Measurements from ENCODE around the gene ITPRIPL2.
A peak's percentile ranks its signal among the peaks of the same experiment; 100 is the strongest.

The ITPRIPL2 gene

GRCh38 chr16:19113577-19114358 lies at the start of gene ITPRIPL2:
TSS of gene ITPRIPL2 (plus strand) at chr16:19113964. CDS start at chr16:19114462, 498 bp downstream.
- no peaks in the 10 kb centered on the region for H3K36me3 Mint-ChIP-seq (ENCODE audit: low read depth)
- H3K27me3 Mint-ChIP-seq = peaks cover 22% of the 10 kb centered on the region
- peak within 1 kb of the TSS; percentile 58 for H3K27ac Mint-ChIP-seq
- H3K9me3 Mint-ChIP-seq = no peaks in the 10 kb centered on the region
- peak within 1 kb of the TSS; percentile 71 for H3K4me3 Mint-ChIP-seq
- H3K4me1 Mint-ChIP-seq (ENCODE audit: low read depth) = peaks cover 39% of the 10 kb centered on the region

- Mint-ChIP-seq H3K9me3 (no peaks in the 10 kb centered on the region), H3K27me3 (no peaks in the 10 kb centered on the region), H3K27ac (peak overlapping the region; percentile 92), H3K36me3 (ENCODE audit: low read depth) (peaks cover 4% of the 10 kb centered on the region), H3K4me3 (peak overlapping the region; percentile 88), H3K4me1 (ENCODE audit: low read depth) (peaks cover 20% of the 10 kb centered on the region)
These were observed 46.8 kb upstream of the ITPRIPL2 start for GRCh38 chr16:19066988-19067348.

- Mint-ChIP-seq H3K36me3 (ENCODE audit: low read depth) (peaks cover 5% of the 10 kb centered on the region), H3K27ac (peak within 1 kb of the TSS; percentile 92), H3K9me3 (no peaks in the 10 kb centered on the region), H3K27me3 (no peaks in the 10 kb centered on the region), H3K4me1 (ENCODE audit: low read depth) (peaks cover 20% of the 10 kb centered on the region), H3K4me3 (peak within 1 kb of the TSS; percentile 88)
These were observed 46.2 kb upstream of the ITPRIPL2 start, which contains the start of gene COQ7 for GRCh38 chr16:19067349-19068236. TSS of gene COQ7 (plus strand) at chr16:19067614. CDS start at chr16:19067665, 51 bp downstream.

GRCh38 chr16:19068237-19068815 lies 45.4 kb upstream of the ITPRIPL2 start:
- Mint-ChIP-seq H3K27ac (peak overlapping the region; percentile 92), H3K4me1 (ENCODE audit: low read depth) (peaks cover 20% of the 10 kb centered on the region), H3K36me3 (ENCODE audit: low read depth) (peaks cover 7% of the 10 kb centered on the region), H3K9me3 (no peaks in the 10 kb centered on the region), H3K4me3 (peak overlapping the region; percentile 88), H3K27me3 (no peaks in the 10 kb centered on the region)

GRCh38 chr16:19071811-19072777 lies 41.7 kb upstream of the ITPRIPL2 start:
- Mint-ChIP-seq H3K27me3 (no peaks in the 10 kb centered on the region), H3K27ac (no peak overlapping the region), H3K36me3 (ENCODE audit: low read depth) (peaks cover 24% of the 10 kb centered on the region), H3K9me3 (no peaks in the 10 kb centered on the region), H3K4me1 (ENCODE audit: low read depth) (peaks cover 15% of the 10 kb centered on the region), H3K4me3 (no peak overlapping the region)

GRCh38 chr16:19073344-19073743 lies 40.4 kb upstream of the ITPRIPL2 start:
- Mint-ChIP-seq H3K4me1 (ENCODE audit: low read depth) (peaks cover 6% of the 10 kb centered on the region), H3K27me3 (no peaks in the 10 kb centered on the region), H3K36me3 (ENCODE audit: low read depth) (peaks cover 26% of the 10 kb centered on the region), H3K4me3 (no peak overlapping the region), H3K9me3 (no peaks in the 10 kb centered on the region), H3K27ac (no peak overlapping the region)

GRCh38 chr16:19073863-19074262 lies 39.9 kb upstream of the ITPRIPL2 start:
- H3K4me1 Mint-ChIP-seq (ENCODE audit: low read depth) = peaks cover 1% of the 10 kb centered on the region
- H3K27ac Mint-ChIP-seq = no peak overlapping the region
- no peaks in the 10 kb centered on the region for H3K9me3 Mint-ChIP-seq
- no peak overlapping the region for H3K4me3 Mint-ChIP-seq
- peaks cover 29% of the 10 kb centered on the region for H3K36me3 Mint-ChIP-seq (ENCODE audit: low read depth)
- H3K27me3 Mint-ChIP-seq = no peaks in the 10 kb centered on the region

- Mint-ChIP-seq H3K27me3 (no peaks in the 10 kb centered on the region), H3K4me3 (no peak overlapping the region), H3K36me3 (ENCODE audit: low read depth) (peaks cover 43% of the 10 kb centered on the region), H3K27ac (no peak overlapping the region), H3K4me1 (ENCODE audit: low read depth) (no peaks in the 10 kb centered on the region), H3K9me3 (no peaks in the 10 kb centered on the region)
These were observed 38.3 kb upstream of the ITPRIPL2 start for GRCh38 chr16:19075511-19075910.

GRCh38 chr16:19077879-19078278 lies 35.9 kb upstream of the ITPRIPL2 start:
- Mint-ChIP-seq H3K36me3 (ENCODE audit: low read depth) (peaks cover 55% of the 10 kb centered on the region), H3K4me1 (ENCODE audit: low read depth) (no peaks in the 10 kb centered on the region)

GRCh38 chr16:19083670-19084069 lies 30.1 kb upstream of the ITPRIPL2 start:
- H3K4me3 Mint-ChIP-seq = no peak overlapping the region
- no peaks in the 10 kb centered on the region for H3K9me3 Mint-ChIP-seq
- H3K27ac Mint-ChIP-seq = no peak overlapping the region
- peaks cover 32% of the 10 kb centered on the region for H3K36me3 Mint-ChIP-seq (ENCODE audit: low read depth)
- peaks cover 8% of the 10 kb centered on the region for H3K27me3 Mint-ChIP-seq
- peaks cover 3% of the 10 kb centered on the region for H3K4me1 Mint-ChIP-seq (ENCODE audit: low read depth)

More at GRCh38 chr16:19077879-19078278, 35.9 kb upstream of the ITPRIPL2 start:
- H3K9me3 Mint-ChIP-seq = no peaks in the 10 kb centered on the region
- H3K27me3 Mint-ChIP-seq = no peaks in the 10 kb centered on the region
- H3K27ac Mint-ChIP-seq = no peak overlapping the region
- H3K4me3 Mint-ChIP-seq = no peak overlapping the region

GRCh38 chr16:19084139-19084538 lies 29.6 kb upstream of the ITPRIPL2 start:
- no peaks in the 10 kb centered on the region for H3K9me3 Mint-ChIP-seq
- no peak overlapping the region for H3K4me3 Mint-ChIP-seq
- H3K27ac Mint-ChIP-seq = no peak overlapping the region
- peaks cover 28% of the 10 kb centered on the region for H3K36me3 Mint-ChIP-seq (ENCODE audit: low read depth)
- peaks cover 8% of the 10 kb centered on the region for H3K27me3 Mint-ChIP-seq
- peaks cover 3% of the 10 kb centered on the region for H3K4me1 Mint-ChIP-seq (ENCODE audit: low read depth)

- no peak overlapping the region for H3K4me3 Mint-ChIP-seq
- peaks cover 3% of the 10 kb centered on the region for H3K4me1 Mint-ChIP-seq (ENCODE audit: low read depth)
- no peaks in the 10 kb centered on the region for H3K9me3 Mint-ChIP-seq
- peaks cover 8% of the 10 kb centered on the region for H3K27me3 Mint-ChIP-seq
- H3K27ac Mint-ChIP-seq = no peak overlapping the region
- peaks cover 20% of the 10 kb centered on the region for H3K36me3 Mint-ChIP-seq (ENCODE audit: low read depth)
These were observed 28.9 kb upstream of the ITPRIPL2 start for GRCh38 chr16:19084879-19085278.

GRCh38 chr16:19085679-19086200 lies 28.0 kb upstream of the ITPRIPL2 start:
- Mint-ChIP-seq H3K27ac (no peak overlapping the region), H3K4me3 (no peak overlapping the region), H3K27me3 (peaks cover 8% of the 10 kb centered on the region), H3K4me1 (ENCODE audit: low read depth) (peaks cover 3% of the 10 kb centered on the region), H3K36me3 (ENCODE audit: low read depth) (peaks cover 15% of the 10 kb centered on the region), H3K9me3 (peaks cover 1% of the 10 kb centered on the region)
